AG10803 (cell line): ENCODE data around the gene IGFBP3.

Experiments used
- DNase-seq: peaks from one replicate; pipeline ENCODE4 v3.0.0; 2010; ENCODE audit warnings: low read depth
- H3K4me3 ChIP-seq: 2 replicates; pipeline ENCODE4 v1.5.1; 2011; ENCODE audit warnings: mild to moderate bottlenecking, low read length, control low read depth
- TF ChIP-seq, protein P1 (sequence below): conservative IDR thresholded peaks from 2 replicates; pipeline ENCODE4 v1.5.1; 2011; ENCODE audit warnings: mild to moderate bottlenecking, low read length, control low read depth, inconsistent platforms

IGFBP3 gene

DNA sequence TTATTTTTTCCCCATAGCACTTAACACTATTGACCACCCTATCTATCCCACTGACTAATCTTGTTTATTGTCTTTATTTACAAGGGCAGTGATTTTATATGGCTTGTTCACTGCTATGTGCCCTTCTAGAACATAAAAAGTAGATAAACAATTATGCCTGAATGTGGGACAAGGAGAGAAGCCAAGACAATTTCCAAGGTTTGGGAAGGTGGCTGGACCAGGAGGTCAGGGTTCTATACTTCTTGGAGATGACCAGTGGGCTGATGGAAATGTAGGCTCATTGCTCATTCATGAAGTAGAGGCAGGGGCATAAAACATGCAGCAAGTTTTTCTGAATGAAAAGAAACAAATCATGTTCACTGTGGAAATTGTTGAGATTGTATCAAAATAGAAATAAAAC, 11.5 kb downstream of the IGFBP3 start:
- no peak overlapping the region for H3K4me3 ChIP-seq
- TF ChIP-seq, protein P1, sequence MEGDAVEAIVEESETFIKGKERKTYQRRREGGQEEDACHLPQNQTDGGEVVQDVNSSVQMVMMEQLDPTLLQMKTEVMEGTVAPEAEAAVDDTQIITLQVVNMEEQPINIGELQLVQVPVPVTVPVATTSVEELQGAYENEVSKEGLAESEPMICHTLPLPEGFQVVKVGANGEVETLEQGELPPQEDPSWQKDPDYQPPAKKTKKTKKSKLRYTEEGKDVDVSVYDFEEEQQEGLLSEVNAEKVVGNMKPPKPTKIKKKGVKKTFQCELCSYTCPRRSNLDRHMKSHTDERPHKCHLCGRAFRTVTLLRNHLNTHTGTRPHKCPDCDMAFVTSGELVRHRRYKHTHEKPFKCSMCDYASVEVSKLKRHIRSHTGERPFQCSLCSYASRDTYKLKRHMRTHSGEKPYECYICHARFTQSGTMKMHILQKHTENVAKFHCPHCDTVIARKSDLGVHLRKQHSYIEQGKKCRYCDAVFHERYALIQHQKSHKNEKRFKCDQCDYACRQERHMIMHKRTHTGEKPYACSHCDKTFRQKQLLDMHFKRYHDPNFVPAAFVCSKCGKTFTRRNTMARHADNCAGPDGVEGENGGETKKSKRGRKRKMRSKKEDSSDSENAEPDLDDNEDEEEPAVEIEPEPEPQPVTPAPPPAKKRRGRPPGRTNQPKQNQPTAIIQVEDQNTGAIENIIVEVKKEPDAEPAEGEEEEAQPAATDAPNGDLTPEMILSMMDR = no peak
- no peak for DNase-seq

DNA sequence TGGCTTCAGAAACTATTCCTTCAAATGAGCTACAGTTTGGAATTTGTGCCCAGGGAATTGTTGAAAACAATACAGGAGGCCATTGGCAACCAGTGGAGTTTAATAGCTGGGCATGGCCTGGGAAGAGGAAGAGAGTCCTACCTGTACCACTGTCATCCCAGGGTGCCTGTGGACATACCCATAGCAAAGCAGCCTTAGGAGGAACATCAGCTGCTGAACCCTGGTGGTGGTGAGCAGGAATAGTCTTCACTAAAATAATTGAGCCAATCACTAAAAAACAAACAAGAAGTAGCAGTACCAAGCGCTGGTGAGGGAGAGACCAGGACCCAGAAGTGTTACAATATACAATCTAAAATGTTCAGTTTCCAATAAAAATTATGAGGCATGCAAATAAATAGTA, 18.3 kb downstream of the IGFBP3 start:
- H3K4me3 ChIP-seq = no peak overlapping the region
- TF ChIP-seq, protein P1 = peak; percentile 9; the same call in 1 of the 2 replicates
- DNase-seq = no peak

DNA sequence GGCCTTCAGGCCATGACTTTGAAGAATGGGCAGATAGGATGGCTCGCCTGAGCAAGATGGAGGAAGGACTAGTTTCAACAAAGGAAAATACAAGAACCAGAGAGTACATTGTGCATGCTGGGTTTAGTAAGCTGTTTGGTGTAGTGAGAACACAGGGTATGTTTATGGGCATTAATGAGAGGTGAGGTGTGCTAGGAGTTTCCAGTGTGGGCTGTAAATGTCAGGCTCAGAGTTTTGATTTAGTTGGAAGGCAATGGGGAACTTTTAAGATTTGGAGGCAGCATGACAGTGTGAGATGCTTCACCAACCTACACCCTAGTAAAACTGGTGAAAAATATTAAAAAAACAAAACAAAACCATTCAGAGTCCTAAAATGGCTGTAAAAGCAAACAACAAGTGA, 19.5 kb downstream of the IGFBP3 start:
- H3K4me3 ChIP-seq = no peak overlapping the region
- TF ChIP-seq, protein P1 = no peak
- no peak for DNase-seq

DNA sequence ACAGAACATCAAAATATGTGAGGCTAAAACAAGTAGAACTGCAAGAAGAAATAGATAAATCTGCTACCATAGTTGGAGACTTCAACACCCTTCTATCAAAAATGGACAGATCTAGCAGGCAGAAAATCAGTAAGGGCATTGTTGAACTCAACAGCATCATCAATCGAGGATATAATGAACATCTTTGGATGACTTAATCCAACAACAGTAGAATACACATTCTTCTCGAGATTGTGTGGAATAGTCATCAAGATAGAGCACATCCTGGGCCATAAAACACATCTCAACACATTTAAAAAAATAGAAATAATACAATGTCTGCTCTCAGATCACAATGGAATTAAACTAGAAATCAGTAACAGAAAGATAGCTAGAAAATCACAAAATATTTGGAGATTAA, 22.9 kb downstream of the IGFBP3 start:
- TF ChIP-seq, protein P1 = no peak
- DNase-seq = peak; percentile 70

DNA sequence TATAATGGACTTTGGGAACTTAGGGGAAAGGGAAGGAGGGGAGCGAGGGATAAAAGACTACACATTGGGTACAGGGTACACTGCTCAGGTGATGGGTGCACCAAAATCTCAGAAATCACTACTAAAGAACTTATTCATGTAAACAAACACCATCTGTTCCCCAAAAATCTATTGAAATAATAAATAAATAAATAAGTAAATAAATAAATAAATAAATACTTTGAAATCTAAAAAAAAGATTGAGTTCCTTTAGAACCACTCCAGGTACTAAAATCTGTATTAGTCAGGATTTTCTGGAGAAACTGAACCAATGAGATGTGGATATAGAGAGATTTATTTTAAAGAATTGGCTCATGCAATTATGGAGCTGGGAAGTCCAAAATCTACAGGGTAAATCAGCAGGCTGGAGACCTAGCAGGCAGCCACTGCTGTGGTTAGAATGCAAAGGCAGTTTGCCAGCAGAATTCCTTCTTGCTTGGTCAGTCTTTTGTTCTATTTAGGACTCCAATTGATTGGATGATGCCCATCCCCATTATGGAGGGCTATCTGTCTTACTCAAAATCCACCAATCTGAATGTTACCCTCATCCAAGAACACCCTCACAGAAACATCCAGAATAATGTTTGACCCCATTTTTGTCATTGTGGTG, 23.9 kb downstream of the IGFBP3 start:
- H3K4me3 ChIP-seq = no peak overlapping the region
- peak; percentile 90 for DNase-seq
- TF ChIP-seq, protein P1 = no peak

More for the DNA sequence above, 22.9 kb downstream of the IGFBP3 start:
- no peak overlapping the region for H3K4me3 ChIP-seq

DNA sequence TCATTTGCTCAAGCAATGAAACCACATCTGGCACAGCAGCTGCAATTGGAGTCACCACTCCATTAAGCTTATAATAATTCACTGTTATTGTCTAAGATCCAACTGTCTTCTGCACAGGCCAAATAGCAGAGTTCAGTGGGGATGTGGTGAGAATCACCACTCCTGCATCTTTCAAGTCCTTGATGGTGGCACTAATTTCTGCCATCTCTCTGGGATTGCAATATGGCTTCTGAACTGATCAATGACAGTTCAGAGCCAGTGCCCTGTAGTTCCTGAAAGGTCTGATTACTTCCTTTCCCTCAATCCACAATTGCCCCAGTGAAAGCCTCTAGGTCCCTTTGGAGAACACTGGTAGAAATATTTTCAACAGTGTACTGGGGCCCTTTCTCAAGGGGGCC, 26.4 kb downstream of the IGFBP3 start:
- TF ChIP-seq, protein P1 = no peak

DNA sequence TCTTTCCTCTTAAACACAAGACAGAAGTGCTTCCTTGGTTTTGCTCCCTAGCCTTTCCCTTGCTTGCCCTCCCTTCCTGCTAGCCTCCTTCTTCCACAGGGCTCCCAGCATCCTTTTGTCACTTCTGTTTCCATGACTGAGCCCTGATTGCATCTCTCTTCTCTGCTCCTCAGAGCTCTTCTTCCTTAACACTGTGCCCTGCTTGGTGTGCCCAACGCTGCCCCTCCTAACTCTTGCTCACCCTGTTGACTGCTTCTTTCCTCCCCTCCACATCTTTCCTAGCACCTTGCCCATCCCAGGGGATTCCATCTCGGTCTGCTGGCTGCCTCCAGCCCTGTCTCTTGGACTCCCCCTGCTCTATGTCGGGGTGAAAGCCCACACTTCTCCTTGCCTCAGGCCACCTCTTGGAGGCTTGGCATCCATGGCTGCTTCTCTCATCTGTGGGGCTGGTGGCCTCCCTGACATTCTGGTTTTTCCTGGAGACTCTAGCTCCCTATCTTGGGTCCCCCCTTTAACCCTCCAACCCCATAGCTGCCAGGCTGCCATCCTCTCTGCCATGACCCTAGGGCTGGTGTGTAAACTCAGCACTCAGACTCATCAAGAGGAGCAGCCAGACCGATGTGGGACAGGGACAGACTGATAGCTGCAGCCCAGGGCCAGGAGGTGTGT, 26.9 kb downstream of the IGFBP3 start:
- H3K4me3 ChIP-seq = no peak overlapping the region
- TF ChIP-seq, protein P1 = no peak
- no peak for DNase-seq

More for the DNA sequence above, 26.4 kb downstream of the IGFBP3 start:
- DNase-seq = no peak
- no peak overlapping the region for H3K4me3 ChIP-seq
